Ammon's horn (tissue), 1 donor: ENCODE measurements around the gene ATRNL1.
"Not testable (repeated sequence)": the region's sequence is repeated elsewhere in the genome, so short reads cannot be mapped to it uniquely, and the experiment has no call there.

ENCODE experiments used
- DNase-seq: peaks from one replicate; pipeline ENCODE4 v3.0.0-alpha.2; 2016; ENCODE audit warnings: low spot score

ATRNL1 gene

DNA sequence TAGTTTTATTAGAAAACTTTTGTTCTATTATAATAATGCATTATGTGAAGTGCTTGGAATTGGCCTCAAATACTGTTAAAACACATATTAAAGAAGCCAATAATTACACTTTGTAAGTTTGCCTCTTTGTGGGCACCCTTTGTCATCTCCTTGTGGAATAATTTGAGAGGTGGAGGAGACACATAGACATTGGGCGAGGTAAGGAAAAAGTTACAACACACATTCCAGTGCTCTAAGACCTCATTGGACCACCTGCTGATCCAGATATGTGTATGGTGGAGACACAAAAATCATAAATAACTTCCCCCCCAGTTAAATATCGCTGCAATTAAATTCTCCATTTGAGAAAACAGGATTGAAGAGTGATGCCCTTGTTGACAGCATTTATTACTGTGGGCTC is 668.0 kb downstream of the ATRNL1 start:
- no peak for DNase-seq

GRCh38 chr10:115762029-115762428 is 668.9 kb downstream of the ATRNL1 start:
- no peak for DNase-seq

DNA sequence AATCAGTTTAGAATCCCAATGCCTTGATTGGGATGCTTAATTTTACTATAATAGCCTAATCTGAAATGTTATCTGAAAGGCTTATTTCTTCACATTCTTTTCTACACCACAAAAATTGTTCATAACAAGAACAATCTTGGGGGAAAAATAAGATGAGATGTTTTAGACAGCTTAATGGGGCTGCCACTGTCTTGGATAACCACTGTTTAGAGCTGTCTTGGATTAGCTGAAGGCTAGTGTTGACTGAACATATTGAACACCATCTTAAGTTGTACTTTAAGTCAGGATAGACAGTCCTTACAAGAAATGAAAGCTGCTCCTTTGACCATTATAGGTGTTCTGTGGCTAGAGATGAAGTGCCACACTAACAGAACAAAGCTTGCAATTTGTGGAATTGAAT is 678.6 kb downstream of the ATRNL1 start:
- DNase-seq, result no peak

DNA sequence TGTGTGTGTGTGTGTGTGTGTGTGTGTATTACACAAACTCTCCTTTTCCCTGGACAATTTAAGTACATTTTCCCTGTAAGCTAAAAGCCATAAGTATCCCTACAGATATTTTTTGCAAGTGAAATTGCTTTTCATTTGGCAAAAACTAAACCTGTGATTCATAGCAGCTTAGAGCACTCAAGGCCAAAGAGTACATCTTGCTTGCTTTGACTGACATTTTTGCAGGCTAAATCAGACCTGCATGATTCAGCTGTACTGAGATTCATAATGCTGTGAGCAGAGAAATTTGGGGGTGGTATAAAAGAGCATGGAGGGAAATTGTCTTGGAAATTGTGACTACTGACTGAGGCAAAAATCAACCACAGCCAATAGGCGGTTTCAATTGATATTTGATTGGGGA is 679.4 kb downstream of the ATRNL1 start:
- peak; percentile 44 for DNase-seq

DNA sequence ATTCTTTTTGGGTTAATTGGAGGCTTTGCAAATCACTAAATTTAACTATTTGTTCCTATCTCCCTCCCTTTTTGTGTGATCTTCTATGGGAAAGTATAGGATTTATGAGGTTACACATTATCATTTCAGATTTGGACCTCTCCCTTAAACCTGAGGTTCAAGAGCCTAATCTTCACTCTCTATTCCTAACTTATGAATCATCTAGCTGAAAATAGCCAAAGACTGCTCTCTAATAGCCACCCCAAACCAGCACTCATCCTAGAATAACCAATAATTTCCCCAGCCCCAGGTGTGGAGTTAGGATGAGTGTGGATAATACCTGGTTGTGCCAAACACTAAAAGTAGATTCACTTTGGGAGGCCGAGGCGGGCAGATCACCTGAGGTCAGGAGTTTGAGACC is 680.7 kb downstream of the ATRNL1 start:
- DNase-seq, result no peak

DNA sequence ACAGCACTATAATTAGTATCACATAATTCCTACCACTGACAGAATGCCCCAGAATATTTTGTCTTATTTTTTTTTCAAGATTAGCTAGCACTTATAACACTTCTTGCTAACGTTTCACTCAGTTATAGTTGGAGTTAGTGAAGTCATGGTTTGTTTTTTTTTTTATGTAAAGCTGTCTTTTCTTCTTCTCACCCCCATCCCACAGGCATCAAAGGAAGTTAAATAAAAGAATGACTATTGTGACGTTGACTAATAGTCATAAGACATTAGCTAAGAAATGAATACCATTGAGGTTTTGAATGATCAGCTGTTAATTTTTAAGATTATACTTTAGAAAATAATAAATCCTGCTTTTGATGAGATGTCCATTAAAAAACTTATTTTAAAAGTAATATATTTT is 681.6 kb downstream of the ATRNL1 start:
- no peak for DNase-seq

DNA sequence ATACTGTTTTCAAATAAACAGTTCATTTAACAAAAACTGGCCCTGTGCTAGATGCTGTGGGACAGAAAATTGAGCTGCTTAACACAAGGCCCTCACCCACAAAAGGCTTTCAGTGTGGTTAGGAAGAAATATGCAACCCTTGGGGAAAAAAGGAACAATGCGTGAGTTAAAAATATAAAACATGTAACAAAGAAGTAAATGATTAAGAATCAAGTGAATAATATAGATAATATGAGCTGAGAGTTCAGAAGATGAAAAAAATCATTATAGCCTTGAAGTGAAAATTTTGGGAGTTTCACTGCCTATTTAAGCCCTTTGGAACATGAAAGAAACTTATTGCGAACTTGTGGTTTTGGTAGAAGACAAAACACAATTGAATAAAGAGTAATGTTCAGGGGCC is 684.5 kb downstream of the ATRNL1 start:
- no peak for DNase-seq

- DNase-seq, result no peak
Observed at GRCh38 chr10:115790220-115790619, 697.1 kb downstream of the ATRNL1 start.

- no peak for DNase-seq
Observed at GRCh38 chr10:115795964-115796363, 702.8 kb downstream of the ATRNL1 start.

DNA sequence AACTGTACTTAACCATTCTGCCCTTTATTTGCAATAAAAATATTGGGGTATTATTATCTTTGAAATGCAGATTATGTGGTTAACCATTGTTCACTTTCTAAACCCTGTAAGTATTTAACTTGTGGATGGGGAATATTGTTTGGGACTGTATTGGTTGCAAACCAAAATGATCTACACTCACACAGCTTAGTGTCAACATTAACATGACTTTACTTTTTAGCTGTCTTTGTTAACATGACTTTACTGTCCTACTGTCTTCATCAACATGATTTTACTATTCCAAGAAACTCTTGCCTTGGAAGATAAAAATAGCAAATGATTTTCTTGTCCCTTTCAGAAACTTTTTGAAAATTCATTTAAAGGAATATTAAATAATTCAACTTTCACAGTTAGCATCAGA is 708.3 kb downstream of the ATRNL1 start:
- no peak for DNase-seq

DNA sequence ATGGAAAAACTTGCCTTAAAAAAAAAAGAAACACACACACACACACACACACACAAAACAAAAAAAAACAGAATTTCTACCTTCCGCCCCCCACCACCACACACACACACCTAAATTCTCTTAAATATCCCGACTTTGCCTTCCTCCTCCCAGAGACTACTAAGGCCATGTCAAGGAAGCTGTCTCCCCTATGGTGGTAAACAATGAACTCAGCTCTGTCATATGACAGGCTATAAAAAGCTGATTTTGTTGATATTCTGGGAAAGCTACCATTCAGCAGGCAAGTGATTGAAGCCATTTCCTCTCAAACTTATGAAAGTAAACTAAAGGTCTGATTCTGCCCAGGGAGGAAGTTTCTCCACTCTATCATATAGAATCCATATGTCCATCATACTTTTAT is 708.8 kb downstream of the ATRNL1 start:
- DNase-seq, result no peak

GRCh38 chr10:115802911-115803310 is 709.7 kb downstream of the ATRNL1 start:
- DNase-seq, result no peak

- DNase-seq, result no peak
Observed at GRCh38 chr10:115814542-115814941, 721.4 kb downstream of the ATRNL1 start.

DNA sequence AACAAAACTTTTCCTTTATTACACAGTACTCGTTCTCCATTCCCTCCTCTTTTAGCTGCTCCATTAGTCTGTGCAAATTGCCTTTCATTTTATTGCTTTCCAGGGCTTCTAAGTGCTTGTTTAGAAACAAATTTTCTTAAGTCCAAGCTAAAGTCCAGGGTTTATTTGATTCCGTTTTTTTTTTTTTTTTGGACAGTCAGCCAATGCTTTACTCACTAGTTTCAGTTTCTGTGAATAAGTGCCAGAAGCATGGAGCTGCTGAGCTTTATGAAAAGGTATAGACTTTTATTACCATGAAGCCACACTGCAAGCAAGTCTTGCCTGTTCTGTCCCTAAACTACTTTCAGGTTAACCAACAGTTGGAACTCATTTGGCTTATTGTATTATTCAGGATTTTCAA is 724.8 kb downstream of the ATRNL1 start:
- no peak for DNase-seq

DNA sequence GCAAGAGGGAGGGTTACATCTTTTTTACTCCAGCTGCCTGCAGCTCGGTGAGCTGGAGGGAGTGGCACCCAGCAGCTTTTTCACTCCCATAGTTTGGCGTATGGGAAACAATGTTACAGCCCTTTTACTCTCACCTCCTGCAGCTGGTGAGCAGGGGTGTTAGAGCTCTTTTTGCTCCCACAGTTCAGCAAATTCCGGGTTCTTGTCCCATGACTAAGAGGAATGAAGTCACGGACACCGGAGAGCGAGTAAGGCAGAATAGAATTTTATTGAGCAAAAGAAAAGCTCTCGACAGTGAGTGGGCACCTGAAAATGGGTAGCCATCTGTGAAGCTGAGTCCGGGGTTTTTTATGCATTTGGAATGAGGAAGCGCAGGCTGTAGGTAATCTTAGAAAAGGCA is 733.2 kb downstream of the ATRNL1 start:
- DNase-seq, result no peak

DNA sequence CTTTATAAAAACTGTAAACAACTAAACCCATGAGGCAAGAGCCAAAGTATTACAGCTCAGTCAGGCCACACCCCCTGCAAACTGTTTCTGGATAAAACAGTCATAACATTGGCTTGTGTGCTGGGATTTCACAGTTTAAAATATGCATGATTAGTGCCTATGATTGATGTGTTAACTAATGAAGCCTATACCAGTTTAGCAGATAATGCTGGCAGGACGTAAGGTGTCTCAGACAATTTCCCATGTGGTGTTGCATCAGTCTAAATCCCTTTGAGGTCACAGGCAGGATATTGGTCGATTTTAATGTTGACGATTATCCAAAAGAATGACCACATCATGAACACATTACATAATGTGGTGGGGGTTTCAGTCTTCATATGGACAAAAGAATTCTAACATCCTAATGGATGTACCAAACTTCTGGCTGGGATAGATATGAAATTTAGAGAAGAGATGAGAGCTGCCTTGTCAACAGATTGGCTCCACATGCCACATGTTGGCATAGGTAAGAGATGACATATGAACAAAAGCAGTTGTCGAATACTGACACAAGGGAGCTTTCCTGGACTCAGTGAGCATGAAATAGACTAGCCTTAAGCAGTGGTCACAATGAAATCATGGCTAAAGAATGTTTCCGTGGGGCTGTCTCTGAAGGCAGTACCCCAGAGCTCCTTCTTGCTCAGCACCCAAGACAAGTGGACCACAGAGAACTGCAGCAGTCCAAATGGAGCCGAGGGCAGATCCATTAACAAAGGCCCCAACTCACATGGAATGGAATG is 734.3 kb downstream of the ATRNL1 start:
- DNase-seq, result no peak

DNA sequence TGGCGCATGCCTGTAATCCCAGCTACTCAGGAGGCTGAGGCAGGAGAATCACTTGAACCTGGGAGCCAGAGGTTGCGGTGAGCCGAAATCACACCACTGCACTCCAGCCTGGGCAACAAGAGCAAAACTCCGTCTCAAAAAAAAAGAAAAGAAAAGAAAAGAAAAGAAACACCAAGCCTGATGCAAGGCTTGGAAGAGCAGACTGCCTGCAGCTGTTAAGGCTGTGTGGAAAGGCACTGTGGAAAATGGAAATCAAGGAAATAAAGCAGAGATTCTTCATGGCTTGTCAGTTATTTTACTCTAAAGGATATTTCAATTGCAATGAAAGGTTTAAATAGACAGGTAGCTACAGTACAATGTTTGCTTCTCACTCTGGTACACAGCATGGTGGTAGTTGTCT is 735.0 kb downstream of the ATRNL1 start:
- DNase-seq, result not testable (repeated sequence)

DNA sequence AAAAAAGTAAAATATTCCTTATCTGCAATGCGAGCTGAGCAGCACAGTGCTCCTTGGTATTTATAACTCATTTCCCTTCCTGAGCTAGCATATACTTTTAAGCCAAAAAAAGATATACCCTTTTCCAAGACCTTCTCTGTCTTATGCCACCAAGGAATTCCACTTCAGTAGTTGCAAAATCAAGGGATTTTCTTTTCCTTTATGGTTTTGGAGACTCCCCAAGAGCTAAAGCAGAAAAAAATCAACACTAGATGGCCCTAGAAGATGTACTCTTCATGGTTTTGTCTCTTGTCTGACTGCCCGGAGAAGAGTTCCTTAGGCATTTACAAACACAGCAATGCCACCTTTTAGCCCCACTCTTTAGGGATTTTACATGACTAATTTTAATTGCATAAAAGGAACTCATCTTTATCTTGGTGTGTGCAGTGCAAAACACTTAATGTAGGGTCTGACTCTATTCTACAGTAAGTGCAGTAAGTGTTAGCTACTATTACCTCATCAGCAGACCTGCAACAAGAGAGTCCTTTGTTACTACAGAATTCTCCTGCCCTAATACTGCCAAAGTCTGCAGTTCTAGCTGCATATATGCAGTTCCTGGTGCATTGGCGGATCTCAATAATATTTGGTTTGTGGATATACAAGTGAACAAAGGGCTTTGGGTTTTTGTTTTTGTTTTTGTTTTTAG is 736.5 kb downstream of the ATRNL1 start:
- no peak for DNase-seq

- no peak for DNase-seq
Observed at GRCh38 chr10:115830265-115830970, 737.3 kb downstream of the ATRNL1 start.

DNA sequence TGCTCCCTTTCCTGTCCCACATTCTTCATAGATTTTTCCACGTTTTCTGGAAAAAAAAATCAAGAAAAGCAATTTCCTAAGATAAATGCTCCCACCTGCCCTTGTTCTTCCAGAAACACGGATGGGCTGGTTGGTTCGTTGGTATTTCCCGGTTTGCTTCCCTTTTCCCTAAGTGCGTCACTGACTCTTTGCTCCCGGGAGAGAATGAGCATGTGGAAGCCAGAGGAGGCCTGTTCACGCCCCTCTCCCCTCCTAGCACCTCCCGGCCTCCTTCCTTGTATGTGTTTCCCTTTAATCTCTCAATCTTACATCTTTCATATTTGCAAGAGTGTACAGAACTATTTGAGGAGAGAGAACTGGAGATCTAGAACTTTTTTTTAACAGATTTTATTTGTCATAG is 737.9 kb downstream of the ATRNL1 start:
- no peak for DNase-seq

DNA sequence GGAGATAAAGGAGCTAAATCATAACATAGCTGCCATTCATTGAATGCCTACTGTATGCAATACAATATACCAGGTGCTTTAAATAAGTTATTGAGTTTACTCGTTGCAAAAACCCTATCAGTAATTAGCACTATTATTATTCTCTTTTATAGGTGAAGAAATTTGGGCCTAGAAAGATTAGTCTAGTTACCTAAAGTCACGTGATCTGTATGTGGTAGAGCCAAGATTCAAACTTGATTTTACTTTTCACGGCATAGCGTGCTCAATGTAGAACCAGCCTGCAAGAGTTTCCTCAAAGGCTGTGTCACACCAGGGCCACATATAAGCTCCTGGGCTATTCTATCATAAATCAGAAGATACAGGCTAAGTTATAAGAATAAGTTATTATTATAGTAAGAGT is 740.0 kb downstream of the ATRNL1 start:
- DNase-seq, result no peak

- peak; percentile 32 for DNase-seq
Observed at GRCh38 chr10:115844591-115844990, 751.4 kb downstream of the ATRNL1 start.

- DNase-seq, result no peak
Observed at GRCh38 chr10:115845921-115846320, 752.8 kb downstream of the ATRNL1 start.
